Cardiac muscle cell (in vitro differentiated cells and primary cell): ENCODE measurements around the gene PTRH2. TPM values are rescaled to one million over a fixed set of nuclear protein-coding genes. Genes with fewer than 3 reads are reported as not detected.
A peak's percentile ranks its signal among the peaks of the same experiment; 100 is the strongest.
"Not testable (repeated sequence)": the region's sequence is repeated elsewhere in the genome, so short reads cannot be mapped to it uniquely, and the experiment has no call there.

ENCODE experiments used
- DNase-seq, 2 donors: peaks; one replicate each; pipeline versions ENCODE4 v3.0.0 to v3.0.0-alpha.2; 2010 to 2017; ENCODE audit warnings: low read depth in 1 of 2, low spot score in 1 of 2
- H3K27ac ChIP-seq: fragments of 200-600 bp; sonication (generic); 2 replicates; pipeline ENCODE4 v1.5.1; 2016
- H3K27me3 ChIP-seq: fragments of 200-600 bp; sonication (generic); 2 replicates; pipeline ENCODE4 v1.6.0; 2016; ENCODE audit warnings: control low read depth
- H3K36me3 ChIP-seq: fragments of 200-600 bp; sonication (generic); 2 replicates; pipeline ENCODE4 v1.5.1; 2016; ENCODE audit warnings: control low read depth
- H3K4me1 ChIP-seq: fragments of 200-600 bp; sonication (generic); 2 replicates; pipeline ENCODE4 v1.8.1; 2017; ENCODE audit warnings: low read depth, mild to moderate bottlenecking, mixed run types
- H3K4me3 ChIP-seq: fragments of 200-600 bp; sonication (generic); 2 replicates; pipeline ENCODE4 v1.5.1; 2016; ENCODE audit warnings: mild to moderate bottlenecking
- H3K9me3 ChIP-seq: fragments of 200-600 bp; sonication (generic); 2 replicates; pipeline ENCODE4 v1.5.1; 2017; ENCODE audit warnings: low read depth, mild to moderate bottlenecking, control low read depth
- polyA plus RNA-seq: library from polyadenylated mRNA; unstranded; fragments of >200 nt; fragmentation: Nextera tagmentation; extraction: Ambion mirVana; gene quantifications from 2 replicates; pipeline ENCODE4 v1.2.1, GENCODE V29; 2016
- total RNA-seq: library from RNA; depleted of rRNA; stranded (reverse); fragments of >200 nt; gene quantifications from 2 replicates; pipeline ENCODE4 v1.2.3, GENCODE V29; 2016
- TF ChIP-seq, protein P1 (sequence below): IDR thresholded peaks from 2 replicates; pipeline ENCODE4 v1.5.1; 2012; ENCODE audit warnings: low read depth, mild to moderate bottlenecking, low read length

PTRH2 gene
- total RNA-seq: 9.3 and 12.0 TPM in 2 replicates
- 17.7 and 22.9 TPM in 2 replicates for polyA plus RNA-seq

- H3K4me1 ChIP-seq: peaks cover 17% of the 10 kb centered on the region
- peak; percentile 100 for DNase-seq
- H3K4me3 ChIP-seq: peak within 1 kb of the TSS; percentile 81
- no peaks in the 10 kb centered on the region for H3K36me3 ChIP-seq
- no peaks in the 10 kb centered on the region for H3K27me3 ChIP-seq
- peak within 1 kb of the TSS; percentile 90 for H3K27ac ChIP-seq
- H3K9me3 ChIP-seq: no peaks in the 10 kb centered on the region
- TF ChIP-seq, protein P1, sequence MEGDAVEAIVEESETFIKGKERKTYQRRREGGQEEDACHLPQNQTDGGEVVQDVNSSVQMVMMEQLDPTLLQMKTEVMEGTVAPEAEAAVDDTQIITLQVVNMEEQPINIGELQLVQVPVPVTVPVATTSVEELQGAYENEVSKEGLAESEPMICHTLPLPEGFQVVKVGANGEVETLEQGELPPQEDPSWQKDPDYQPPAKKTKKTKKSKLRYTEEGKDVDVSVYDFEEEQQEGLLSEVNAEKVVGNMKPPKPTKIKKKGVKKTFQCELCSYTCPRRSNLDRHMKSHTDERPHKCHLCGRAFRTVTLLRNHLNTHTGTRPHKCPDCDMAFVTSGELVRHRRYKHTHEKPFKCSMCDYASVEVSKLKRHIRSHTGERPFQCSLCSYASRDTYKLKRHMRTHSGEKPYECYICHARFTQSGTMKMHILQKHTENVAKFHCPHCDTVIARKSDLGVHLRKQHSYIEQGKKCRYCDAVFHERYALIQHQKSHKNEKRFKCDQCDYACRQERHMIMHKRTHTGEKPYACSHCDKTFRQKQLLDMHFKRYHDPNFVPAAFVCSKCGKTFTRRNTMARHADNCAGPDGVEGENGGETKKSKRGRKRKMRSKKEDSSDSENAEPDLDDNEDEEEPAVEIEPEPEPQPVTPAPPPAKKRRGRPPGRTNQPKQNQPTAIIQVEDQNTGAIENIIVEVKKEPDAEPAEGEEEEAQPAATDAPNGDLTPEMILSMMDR: no peak
Measured at GRCh38 chr17:59707149-59707970, at the start of gene PTRH2, which contains the start of gene VMP1. TSS of gene PTRH2 (minus strand) at chr17:59707430. CDS start at chr17:59697978, 9,452 bp downstream. TSS of gene VMP1 (plus strand) at chr17:59707654. CDS start at chr17:59731447, 23,793 bp downstream.

GRCh38 chr17:59756236-59756818 lies 49.1 kb upstream of the PTRH2 start:
- Histone ChIP-seq H3K9me3 (no peaks in the 10 kb centered on the region), H3K4me3 (no peak overlapping the region), H3K4me1 (peaks cover 24% of the 10 kb centered on the region), H3K27ac (peak overlapping the region; percentile 83), H3K27me3 (no peaks in the 10 kb centered on the region), H3K36me3 (peaks cover 3% of the 10 kb centered on the region)
- TF ChIP-seq, protein P1: no peak
- DNase-seq: peak in 1 of 2 donors; percentile 81

GRCh38 chr17:59755069-59755468 lies 47.8 kb upstream of the PTRH2 start:
- peaks cover 24% of the 10 kb centered on the region for H3K4me1 ChIP-seq
- H3K36me3 ChIP-seq, H3K4me3 ChIP-seq, H3K27ac ChIP-seq, DNase-seq, H3K27me3 ChIP-seq, H3K9me3 ChIP-seq: not testable (repeated sequence)

DNA sequence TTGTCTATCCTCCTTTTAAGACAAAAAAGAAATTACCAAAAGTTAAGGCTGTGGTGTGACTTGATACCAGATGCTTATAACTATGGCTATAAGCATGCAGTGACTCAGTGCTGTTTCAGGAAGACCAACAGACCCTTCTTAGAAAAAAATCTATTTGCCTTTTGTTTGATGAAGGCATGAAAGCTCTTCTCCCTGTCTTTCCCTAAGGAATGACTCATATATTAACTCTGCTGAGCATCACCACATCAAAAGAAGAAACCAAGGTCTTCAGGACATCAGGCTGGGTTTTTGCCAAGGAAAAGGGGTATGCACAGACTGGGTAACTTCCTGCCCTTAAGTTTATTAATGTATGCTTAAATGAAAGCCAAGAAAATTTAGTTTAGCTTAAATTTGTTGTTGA lies 47.3 kb upstream of the PTRH2 start:
- Histone ChIP-seq H3K4me3 (no peak overlapping the region), H3K4me1 (peaks cover 24% of the 10 kb centered on the region), H3K27me3 (no peaks in the 10 kb centered on the region), H3K36me3 (peaks cover 3% of the 10 kb centered on the region), H3K9me3 (no peaks in the 10 kb centered on the region), H3K27ac (peak overlapping the region; percentile 47)
- TF ChIP-seq, protein P1: no peak
- DNase-seq: peak in 1 of 2 donors; percentile 93

GRCh38 chr17:59753522-59754467 lies 46.6 kb upstream of the PTRH2 start:
- H3K9me3 ChIP-seq: no peaks in the 10 kb centered on the region
- H3K27ac ChIP-seq: peak overlapping the region; percentile 55
- TF ChIP-seq, protein P1: peak; percentile 58
- H3K4me1 ChIP-seq: peaks cover 24% of the 10 kb centered on the region
- no peak overlapping the region for H3K4me3 ChIP-seq
- no peaks in the 10 kb centered on the region for H3K27me3 ChIP-seq
- peak; percentile 86 to 93 for DNase-seq
- H3K36me3 ChIP-seq: peaks cover 3% of the 10 kb centered on the region
